Fibroblast of lung (primary cell): Measurements from ENCODE around the gene MAEA. TPM values are rescaled to one million over a fixed set of nuclear protein-coding genes. Genes with fewer than 3 reads are reported as not detected.

Source experiments
- DNase-seq, 2 donors: peaks; one replicate each; pipeline versions ENCODE4 v3.0.0 to v3.0.0-alpha.2; 2010; ENCODE audit warnings: low read depth in 2 of 2
- H2AFZ ChIP-seq: 2 replicates; pipeline ENCODE4 v1.5.1; 2012; ENCODE audit warnings: low read length, control low read depth, inconsistent platforms
- H3K27ac ChIP-seq: 2 replicates; pipeline ENCODE4 v1.5.1; 2011; ENCODE audit warnings: low read length, control low read depth; ENCODE audit not compliant: insufficient read depth
- H3K27me3 ChIP-seq: 2 replicates; pipeline ENCODE4 v1.5.1; 2011; ENCODE audit warnings: mild to moderate bottlenecking, low read length; ENCODE audit not compliant: control insufficient read depth, insufficient read depth
- H3K36me3 ChIP-seq: 2 replicates; pipeline ENCODE4 v1.5.1; 2011; ENCODE audit warnings: low read length; ENCODE audit not compliant: control insufficient read depth, insufficient read depth
- H3K4me1 ChIP-seq: 2 replicates; pipeline ENCODE4 v1.5.1; 2011; ENCODE audit warnings: low read length; ENCODE audit not compliant: control insufficient read depth, insufficient read depth; ENCODE audit errors: extremely low read depth
- H3K4me2 ChIP-seq: 2 replicates; pipeline ENCODE4 v1.5.1; 2011; ENCODE audit warnings: low read length, control low read depth; ENCODE audit not compliant: insufficient read depth; ENCODE audit errors: extremely low read depth
- H3K4me3 ChIP-seq, 4 experiments: fragments of 200-600 bp in 1 of 4; sonication (generic) in 1 of 4; replicated peaks in 1 of 4; 2 replicates each; pipeline ENCODE4 v1.5.1; 2011 to 2016; ENCODE audit warnings: low read length in 4 of 4, low read depth in 3 of 4, mild to moderate bottlenecking in 3 of 4, control low read depth in 2 of 4, inconsistent platforms in 1 of 4, mixed read lengths in 1 of 4; ENCODE audit not compliant: insufficient read depth in 1 of 4; ENCODE audit errors: control extremely low read depth in 1 of 4
- H3K79me2 ChIP-seq: 2 replicates; pipeline ENCODE4 v1.5.1; 2012; ENCODE audit warnings: mild to moderate bottlenecking, low read length, inconsistent platforms; ENCODE audit not compliant: control insufficient read depth, insufficient read depth
- H3K9ac ChIP-seq: 2 replicates; pipeline ENCODE4 v1.5.1; 2011; ENCODE audit warnings: mild to moderate bottlenecking, low read length, control low read depth; ENCODE audit not compliant: insufficient read depth
- H3K9me3 ChIP-seq: 2 replicates; pipeline ENCODE4 v1.5.1; 2012; ENCODE audit warnings: low read depth, low read length; ENCODE audit not compliant: control insufficient read depth, insufficient read depth
- H4K20me1 ChIP-seq: 2 replicates; pipeline ENCODE4 v1.5.1; 2011; ENCODE audit warnings: low read length; ENCODE audit not compliant: control insufficient read depth, insufficient read depth; ENCODE audit errors: extremely low read depth
- EZH2 ChIP-seq: IDR thresholded peaks from 2 replicates; pipeline ENCODE4 v1.5.1; 2012; ENCODE audit warnings: low read length, control low read depth, mild to moderate bottlenecking; ENCODE audit errors: missing control alignments
- polyA plus RNA-seq, 2 donors: library from polyadenylated mRNA; depleted of rRNA in 1 of 2; stranded (reverse) in 1 of 2; unstranded in 1 of 2; fragments of >200 nt; gene quantifications; 2 replicates each; pipeline ENCODE4 v1.2.1, GENCODE V29; 2011 to 2012; ENCODE audit warnings: missing spikeins in 1 of 2
- total RNA-seq: library from RNA; depleted of rRNA; stranded (reverse); fragments of >200 nt; gene quantifications from 2 replicates; pipeline ENCODE4 v1.2.1, GENCODE V29; 2014
- TF ChIP-seq, protein P1 (sequence below), 2 donors: IDR thresholded peaks in 1 of 2; conservative IDR thresholded peaks in 1 of 2; 1 replicate in 1 of 2; 2 replicates in 1 of 2; pipeline ENCODE4 v1.5.1; 2011 to 2012; ENCODE audit warnings: low read length in 2 of 2, control low read depth in 1 of 2, inconsistent platforms in 1 of 2, low read depth in 1 of 2, mild to moderate bottlenecking in 1 of 2

Gene MAEA
- total and polyA plus RNA-seq, 2 donors (not counting 1 experiment from before 2014, with no cell fraction given) = 44.3 to 53.8 TPM

DNA sequence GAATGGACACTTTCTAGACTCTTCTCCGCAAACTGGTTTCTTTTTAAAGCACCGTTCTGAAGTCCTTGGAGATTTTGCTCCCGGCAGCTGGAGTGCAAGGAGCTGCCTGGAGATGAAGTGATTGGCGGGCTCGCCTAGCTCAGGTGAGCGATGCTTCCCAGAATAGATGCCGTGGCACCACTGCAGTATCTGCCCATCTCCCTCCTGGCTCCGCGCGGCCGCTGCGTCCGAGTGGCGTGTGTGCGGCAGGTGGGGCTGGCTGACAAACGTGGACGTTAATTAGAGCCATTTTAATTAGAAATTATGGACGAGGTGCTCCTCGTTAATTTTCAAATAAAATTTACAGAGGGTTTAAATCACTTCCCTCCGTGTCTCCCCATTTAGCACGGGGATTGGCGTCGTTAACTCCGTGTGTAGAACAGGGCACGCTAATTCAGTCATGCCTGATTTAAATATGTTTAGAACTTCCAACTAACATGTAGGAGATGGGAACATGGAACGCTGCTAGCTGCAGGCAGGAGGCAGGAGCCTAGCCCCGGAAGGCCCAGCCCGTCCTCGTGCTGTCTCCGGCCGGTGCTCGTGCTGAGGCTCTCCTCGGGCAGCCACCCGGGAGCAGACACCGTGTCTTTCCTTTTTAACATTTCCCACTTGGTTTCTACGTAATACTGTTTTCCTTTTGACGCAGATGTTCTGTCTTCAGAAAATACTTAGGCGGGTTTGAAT lies 68.9 kb downstream of the MAEA start:
- no peak overlapping the region for H3K4me2 ChIP-seq
- no peaks in the 10 kb centered on the region for H3K9me3 ChIP-seq
- no peak overlapping the region for H3K4me3 ChIP-seq
- DNase-seq = no peak
- no peak overlapping the region for H3K9ac ChIP-seq
- H3K79me2 ChIP-seq = no peaks in the 10 kb centered on the region
- no peaks in the 10 kb centered on the region for H3K4me1 ChIP-seq
- H3K36me3 ChIP-seq = peaks cover 25% of the 10 kb centered on the region
- no peak for TF ChIP-seq EZH2
- TF ChIP-seq, protein P1, sequence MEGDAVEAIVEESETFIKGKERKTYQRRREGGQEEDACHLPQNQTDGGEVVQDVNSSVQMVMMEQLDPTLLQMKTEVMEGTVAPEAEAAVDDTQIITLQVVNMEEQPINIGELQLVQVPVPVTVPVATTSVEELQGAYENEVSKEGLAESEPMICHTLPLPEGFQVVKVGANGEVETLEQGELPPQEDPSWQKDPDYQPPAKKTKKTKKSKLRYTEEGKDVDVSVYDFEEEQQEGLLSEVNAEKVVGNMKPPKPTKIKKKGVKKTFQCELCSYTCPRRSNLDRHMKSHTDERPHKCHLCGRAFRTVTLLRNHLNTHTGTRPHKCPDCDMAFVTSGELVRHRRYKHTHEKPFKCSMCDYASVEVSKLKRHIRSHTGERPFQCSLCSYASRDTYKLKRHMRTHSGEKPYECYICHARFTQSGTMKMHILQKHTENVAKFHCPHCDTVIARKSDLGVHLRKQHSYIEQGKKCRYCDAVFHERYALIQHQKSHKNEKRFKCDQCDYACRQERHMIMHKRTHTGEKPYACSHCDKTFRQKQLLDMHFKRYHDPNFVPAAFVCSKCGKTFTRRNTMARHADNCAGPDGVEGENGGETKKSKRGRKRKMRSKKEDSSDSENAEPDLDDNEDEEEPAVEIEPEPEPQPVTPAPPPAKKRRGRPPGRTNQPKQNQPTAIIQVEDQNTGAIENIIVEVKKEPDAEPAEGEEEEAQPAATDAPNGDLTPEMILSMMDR (conservative IDR thresholded peaks at IDR 0.05 in 1 of 2, IDR thresholded peaks at IDR 0.05 in 1 of 2; ENCODE audit: low read depth in 1 of 2, low read length in 2 of 2) = no peak
- H2AFZ ChIP-seq = no peak overlapping the region
- no peaks in the 10 kb centered on the region for H4K20me1 ChIP-seq
- H3K27ac ChIP-seq = no peak overlapping the region
- no peaks in the 10 kb centered on the region for H3K27me3 ChIP-seq

DNA sequence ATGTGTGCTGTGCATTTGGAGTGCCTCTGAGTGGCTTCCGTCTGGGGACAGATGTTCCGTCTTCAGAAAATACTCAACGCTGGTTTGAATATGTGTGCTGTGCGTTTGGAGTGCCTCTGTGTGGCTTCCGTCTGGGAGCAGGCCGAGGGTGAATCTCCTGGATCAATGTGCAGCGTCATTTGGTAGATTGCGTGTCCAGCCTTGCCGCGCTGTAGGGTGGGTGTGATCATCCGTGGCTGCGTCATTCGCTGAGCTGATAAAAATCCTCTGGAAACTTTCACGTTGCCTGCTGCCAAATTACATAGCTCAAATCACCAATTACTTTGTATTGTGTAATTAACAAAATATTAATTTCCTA lies 69.4 kb downstream of the MAEA start:
- Histone ChIP-seq H4K20me1 (no peaks in the 10 kb centered on the region), H3K9me3 (no peaks in the 10 kb centered on the region), H3K27ac (no peak overlapping the region), H3K4me2 (no peak overlapping the region), H3K4me1 (no peaks in the 10 kb centered on the region), H3K9ac (no peak overlapping the region), H3K27me3 (no peaks in the 10 kb centered on the region), H2AFZ (no peak overlapping the region), H3K4me3 (no peak overlapping the region), H3K79me2 (no peaks in the 10 kb centered on the region), H3K36me3 (peaks cover 25% of the 10 kb centered on the region)
- no peak for TF ChIP-seq EZH2
- TF ChIP-seq, protein P1 (conservative IDR thresholded peaks at IDR 0.05 in 1 of 2, IDR thresholded peaks at IDR 0.05 in 1 of 2; ENCODE audit: low read depth in 1 of 2, low read length in 2 of 2) = no peak
- DNase-seq = no peak

DNA sequence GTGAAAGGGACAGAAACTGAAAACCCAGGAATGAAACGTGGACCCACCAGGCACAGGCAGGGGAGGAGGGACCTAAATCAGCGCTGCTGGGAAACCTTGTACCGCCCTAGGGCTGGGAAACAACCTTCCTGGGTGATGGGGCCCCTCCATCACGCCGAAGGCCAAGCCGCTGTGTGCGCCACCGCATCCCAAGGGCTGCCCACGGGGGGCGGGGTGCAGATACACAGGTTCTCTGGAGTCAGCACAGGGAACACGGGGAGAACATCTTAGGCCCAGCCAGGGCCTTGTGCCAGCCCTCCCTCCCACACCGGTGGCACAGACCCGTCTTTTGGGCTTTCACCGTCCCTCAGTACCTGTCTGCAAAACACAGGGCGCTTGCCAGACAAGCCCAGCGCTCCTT lies 70.3 kb downstream of the MAEA start:
- no peak for TF ChIP-seq EZH2
- TF ChIP-seq, protein P1 (conservative IDR thresholded peaks at IDR 0.05 in 1 of 2, IDR thresholded peaks at IDR 0.05 in 1 of 2; ENCODE audit: low read depth in 1 of 2, low read length in 2 of 2) = no peak
- Histone ChIP-seq H2AFZ (no peak overlapping the region), H3K4me1 (no peaks in the 10 kb centered on the region), H3K4me3 (no peak overlapping the region), H3K9me3 (no peaks in the 10 kb centered on the region), H3K27ac (no peak overlapping the region), H3K9ac (no peak overlapping the region), H3K79me2 (no peaks in the 10 kb centered on the region), H3K27me3 (no peaks in the 10 kb centered on the region), H4K20me1 (no peaks in the 10 kb centered on the region), H3K36me3 (peaks cover 21% of the 10 kb centered on the region), H3K4me2 (no peak overlapping the region)
- DNase-seq = no peak
